ENCODE measurements around the gene KRTAP2-2. TPM values are rescaled to one million over a fixed set of nuclear protein-coding genes. Genes with fewer than 3 reads are reported as not detected.
A peak's percentile ranks its signal among the peaks of the same experiment; 100 is the strongest.
"Not testable (repeated sequence)": the region's sequence is repeated elsewhere in the genome, so short reads cannot be mapped to it uniquely, and the experiment has no call there.

Gene KRTAP2-2
- total RNA-seq, 1 experiment from 2014 or later = not detected

DNA sequence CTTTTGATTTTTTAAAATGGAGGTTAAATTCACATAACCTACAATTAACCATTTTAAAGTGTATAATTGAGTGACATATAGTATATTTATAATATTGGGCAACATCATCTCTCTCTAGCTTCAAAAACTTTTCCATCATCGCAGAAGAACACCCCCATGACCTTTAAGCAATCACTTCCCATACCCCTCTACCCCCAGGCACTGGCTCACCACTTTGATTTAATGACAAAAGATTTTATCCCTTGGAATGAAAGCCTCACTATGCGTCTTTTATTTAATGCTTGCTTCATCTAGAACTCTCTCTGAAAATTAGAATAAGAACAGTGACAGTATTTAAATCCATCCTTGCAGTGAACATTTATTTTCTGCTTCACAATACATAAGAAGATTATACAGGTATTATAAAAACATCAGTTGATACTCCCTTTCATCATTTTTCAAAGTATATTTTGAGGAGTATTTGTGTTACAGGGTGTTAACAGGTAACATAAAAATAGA lies 17.1 kb downstream of the KRTAP2-2 start:
- Mint-ChIP-seq H3K4me3 (ENCODE audit: unreplicated experiment) (no peak overlapping the region), H3K36me3 (ENCODE audit: insufficient read depth, unreplicated experiment) (no peaks in the 10 kb centered on the region), H3K4me1 (ENCODE audit: insufficient read depth, unreplicated experiment) (no peaks in the 10 kb centered on the region), H3K27ac (ENCODE audit: low read depth, unreplicated experiment) (no peak overlapping the region), H3K27me3 (ENCODE audit: insufficient read depth, unreplicated experiment) (no peaks in the 10 kb centered on the region), H3K9me3 (ENCODE audit: unreplicated experiment) (no peaks in the 10 kb centered on the region)
- intact Hi-C loops (cut with micrococcal nuclease) = no loop called here
- no TSS peak for BruUV-seq (replicated peaks)
- CTCF ChIA-PET = no interaction called here
- POLR2A ChIA-PET = interaction anchor here (0.6 kb wide), 1 partner anchor 128 kb away, joined by 3 read pairs; no protein-coding TSS in a partner anchor
- TF ChIP-seq, protein P1, sequence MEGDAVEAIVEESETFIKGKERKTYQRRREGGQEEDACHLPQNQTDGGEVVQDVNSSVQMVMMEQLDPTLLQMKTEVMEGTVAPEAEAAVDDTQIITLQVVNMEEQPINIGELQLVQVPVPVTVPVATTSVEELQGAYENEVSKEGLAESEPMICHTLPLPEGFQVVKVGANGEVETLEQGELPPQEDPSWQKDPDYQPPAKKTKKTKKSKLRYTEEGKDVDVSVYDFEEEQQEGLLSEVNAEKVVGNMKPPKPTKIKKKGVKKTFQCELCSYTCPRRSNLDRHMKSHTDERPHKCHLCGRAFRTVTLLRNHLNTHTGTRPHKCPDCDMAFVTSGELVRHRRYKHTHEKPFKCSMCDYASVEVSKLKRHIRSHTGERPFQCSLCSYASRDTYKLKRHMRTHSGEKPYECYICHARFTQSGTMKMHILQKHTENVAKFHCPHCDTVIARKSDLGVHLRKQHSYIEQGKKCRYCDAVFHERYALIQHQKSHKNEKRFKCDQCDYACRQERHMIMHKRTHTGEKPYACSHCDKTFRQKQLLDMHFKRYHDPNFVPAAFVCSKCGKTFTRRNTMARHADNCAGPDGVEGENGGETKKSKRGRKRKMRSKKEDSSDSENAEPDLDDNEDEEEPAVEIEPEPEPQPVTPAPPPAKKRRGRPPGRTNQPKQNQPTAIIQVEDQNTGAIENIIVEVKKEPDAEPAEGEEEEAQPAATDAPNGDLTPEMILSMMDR (IDR thresholded peaks at IDR 0.05; ENCODE audit: unreplicated experiment) = no peak
- DNase-seq (ENCODE audit: unreplicated experiment) = no peak

DNA sequence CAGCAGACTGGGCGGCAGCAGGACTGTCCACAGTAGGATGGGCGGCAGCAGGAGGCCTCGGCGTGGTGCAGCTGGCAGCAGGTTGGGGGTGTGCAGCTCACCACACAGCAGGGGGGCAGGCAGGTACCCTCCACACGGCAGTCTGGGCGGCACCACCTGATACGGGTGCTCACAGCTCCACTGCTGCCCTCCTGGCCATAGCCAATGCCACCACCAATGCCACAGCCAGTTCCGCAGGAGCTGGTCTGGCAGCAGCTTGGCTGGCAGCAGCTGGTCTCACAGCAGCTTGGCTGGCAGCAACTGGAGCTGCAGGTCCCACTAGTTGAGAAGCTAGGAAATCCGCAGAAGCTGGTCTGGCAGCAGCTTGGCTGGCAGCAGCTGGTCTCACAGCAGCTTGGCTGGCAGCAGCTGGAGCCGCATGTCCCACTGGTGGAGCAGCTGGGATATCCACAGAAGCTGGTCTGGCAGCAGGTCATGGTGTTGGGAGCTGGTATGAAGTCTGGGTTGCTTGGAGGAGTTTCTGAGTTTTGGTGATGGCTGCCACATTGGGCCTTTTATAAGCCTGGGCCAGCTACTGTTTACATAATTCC lies 20.6 kb downstream of the KRTAP2-2 start, which contains the start of gene KRTAP1-3:
Gene KRTAP1-3 (minus strand): TSS at position 529 of the 590 bp plus-strand sequence. CDS start 53 bp downstream, at position 476.
- POLR2A ChIA-PET = interaction anchor here (0.7 kb wide), 1 partner anchor 644 kb away, joined by 4 read pairs; no protein-coding TSS in a partner anchor
- BruUV-seq (replicated peaks); H3K4me3 Mint-ChIP-seq (ENCODE audit: unreplicated experiment); H3K27ac Mint-ChIP-seq (ENCODE audit: low read depth, unreplicated experiment); H3K27me3 Mint-ChIP-seq (ENCODE audit: insufficient read depth, unreplicated experiment); H3K36me3 Mint-ChIP-seq (ENCODE audit: insufficient read depth, unreplicated experiment); intact Hi-C loops (cut with micrococcal nuclease); H3K4me1 Mint-ChIP-seq (ENCODE audit: insufficient read depth, unreplicated experiment); DNase-seq (ENCODE audit: unreplicated experiment); H3K9me3 Mint-ChIP-seq (ENCODE audit: unreplicated experiment): not testable (repeated sequence)
- CTCF ChIA-PET = interaction anchor here (0.6 kb wide), 1 partner anchor 227 kb away, joined by 3 read pairs; no protein-coding TSS in a partner anchor

DNA sequence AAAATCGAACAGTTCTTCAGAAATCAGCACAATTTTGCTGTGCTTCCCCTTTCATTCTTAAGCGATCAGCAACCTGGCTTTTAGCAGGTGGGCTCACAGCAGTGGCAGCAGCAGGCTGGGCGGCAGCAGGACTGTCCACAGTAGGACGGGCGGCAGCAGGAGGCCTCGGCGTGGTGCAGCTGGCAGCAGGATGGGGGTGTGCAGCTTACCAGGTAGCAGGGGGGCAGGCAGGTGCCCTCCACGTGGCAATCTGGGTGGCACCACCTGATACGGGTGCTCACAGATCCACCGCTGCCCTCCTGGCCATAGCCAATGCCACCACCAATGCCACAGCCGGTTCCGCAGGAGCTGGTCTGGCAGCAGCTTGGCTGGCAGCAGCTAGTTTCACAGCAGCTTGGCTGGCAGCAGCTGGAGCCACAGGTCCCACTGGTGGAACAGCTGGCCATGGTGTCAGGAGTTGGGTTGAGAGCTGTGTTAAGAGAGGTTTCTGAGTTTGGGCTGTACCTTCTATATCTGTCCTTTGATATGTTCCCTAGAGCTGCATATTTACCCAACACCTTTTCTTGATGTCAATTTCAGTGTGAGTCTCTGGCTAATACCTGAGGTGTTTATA lies 25.3 kb downstream of the KRTAP2-2 start, which contains the start of gene KRTAP1-4:
Gene KRTAP1-4 (minus strand): TSS at position 563 of the 613 bp plus-strand sequence. CDS start 117 bp downstream, at position 446.
- Mint-ChIP-seq H3K27ac (ENCODE audit: low read depth, unreplicated experiment) (no peak within 1 kb of the TSS), H3K4me3 (ENCODE audit: unreplicated experiment) (no peak within 1 kb of the TSS), H3K36me3 (ENCODE audit: insufficient read depth, unreplicated experiment) (no peaks in the 10 kb centered on the region), H3K4me1 (ENCODE audit: insufficient read depth, unreplicated experiment) (no peaks in the 10 kb centered on the region), H3K27me3 (ENCODE audit: insufficient read depth, unreplicated experiment) (no peaks in the 10 kb centered on the region), H3K9me3 (ENCODE audit: unreplicated experiment) (no peaks in the 10 kb centered on the region)
- ChIA-PET POLR2A (interaction anchor here (0.5 to 1.5 kb wide), 2 partner anchors 9 to 1252 kb away, joined by 3 to 4 read pairs; no protein-coding TSS in a partner anchor), CTCF (interaction anchor here (1.1 to 1.2 kb wide), 2 partner anchors 293 to 519 kb away, joined by 3 read pairs; no protein-coding TSS in a partner anchor)
- TF ChIP-seq, protein P1 (IDR thresholded peaks at IDR 0.05; ENCODE audit: unreplicated experiment) = no peak
- intact Hi-C loops (cut with micrococcal nuclease) = no loop called here
- DNase-seq (ENCODE audit: unreplicated experiment) = no peak
- BruUV-seq (replicated peaks) = no TSS peak

DNA sequence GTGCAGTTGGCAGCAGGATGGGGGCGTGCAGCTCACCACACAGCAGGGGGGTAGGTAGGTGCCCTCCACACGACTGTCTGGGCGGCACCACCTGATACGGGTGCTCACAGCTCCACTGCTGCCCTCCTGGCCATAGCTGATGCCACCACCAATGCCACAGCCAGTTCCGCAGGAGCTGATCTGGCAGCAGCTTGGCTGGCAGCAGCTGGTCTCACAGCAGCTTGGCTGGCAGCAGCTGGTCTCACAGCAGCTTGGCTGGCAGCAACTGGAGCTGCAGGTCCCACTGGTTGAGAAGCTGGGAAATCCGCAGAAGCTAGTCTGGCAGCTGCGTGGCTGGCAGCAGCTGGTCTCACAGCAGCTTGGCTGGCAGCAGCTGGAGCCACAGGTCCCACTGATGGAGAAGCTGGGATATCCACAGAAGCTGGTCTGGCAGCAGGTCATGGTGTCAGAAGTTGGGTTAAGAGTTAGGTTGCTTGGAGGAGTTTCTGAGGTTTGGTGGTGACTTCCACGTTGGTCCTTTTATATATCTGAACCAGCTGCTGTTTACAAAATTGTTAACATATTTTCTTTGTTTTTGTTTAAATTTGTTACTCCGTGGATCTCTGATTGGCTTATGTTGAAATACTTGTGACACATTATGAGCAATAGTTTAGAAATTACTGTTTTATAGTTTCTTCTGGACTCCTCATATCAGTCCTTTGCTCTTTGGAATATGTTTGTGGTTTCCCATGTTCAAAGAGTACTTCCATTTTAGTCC lies 28.1 kb downstream of the KRTAP2-2 start, which contains the start of gene KRTAP1-5:
Gene KRTAP1-5 (minus strand): TSS at position 494 of the 757 bp plus-strand sequence. CDS start 53 bp downstream, at position 441.
- no TSS peak for BruUV-seq (replicated peaks)
- TF ChIP-seq, protein P1 (IDR thresholded peaks at IDR 0.05; ENCODE audit: unreplicated experiment) = no peak
- no peaks in the 10 kb centered on the region for H3K27me3 Mint-ChIP-seq (ENCODE audit: insufficient read depth, unreplicated experiment)
- CTCF ChIA-PET = interaction anchor here (0.6 kb wide), 1 partner anchor 329 kb away, joined by 3 read pairs; no protein-coding TSS in a partner anchor
- intact Hi-C loops (cut with micrococcal nuclease) = no loop called here
- no peak within 1 kb of the TSS for H3K4me3 Mint-ChIP-seq (ENCODE audit: unreplicated experiment)
- no peaks in the 10 kb centered on the region for H3K36me3 Mint-ChIP-seq (ENCODE audit: insufficient read depth, unreplicated experiment)
- H3K9me3 Mint-ChIP-seq (ENCODE audit: unreplicated experiment) = no peaks in the 10 kb centered on the region
- DNase-seq (ENCODE audit: unreplicated experiment) = peak; percentile 38
- H3K4me1 Mint-ChIP-seq (ENCODE audit: insufficient read depth, unreplicated experiment) = no peaks in the 10 kb centered on the region
- peak within 1 kb of the TSS; percentile 14 for H3K27ac Mint-ChIP-seq (ENCODE audit: low read depth, unreplicated experiment)
- POLR2A ChIA-PET = interaction anchor here (0.6 kb wide), 1 partner anchor 370 kb away, joined by 3 read pairs; no protein-coding TSS in a partner anchor
